H9 (cell line): ENCODE data around the gene APPBP2. TPM values are rescaled to one million over a fixed set of nuclear protein-coding genes. Genes with fewer than 3 reads are reported as not detected.
"Not testable (repeated sequence)": the region's sequence is repeated elsewhere in the genome, so short reads cannot be mapped to it uniquely, and the experiment has no call there.

Experiments used
- DNase-seq: peaks from one replicate; pipeline ENCODE4 v3.0.0-alpha.2; 2017
- H2AFZ ChIP-seq: one replicate; pipeline ENCODE4 v1.6.1; 2013; ENCODE audit warnings: mild to moderate bottlenecking, low read length, control low read depth, moderate library complexity
- H2AK5ac ChIP-seq: 2 replicates; pipeline ENCODE4 v1.6.1; 2013; ENCODE audit warnings: low read length, control low read depth, mixed read lengths; ENCODE audit not compliant: insufficient read length
- H2BK120ac ChIP-seq: one replicate; pipeline ENCODE4 v1.6.1; 2013; ENCODE audit warnings: low read depth, mild to moderate bottlenecking, low read length, control low read depth, inconsistent platforms; ENCODE audit not compliant: poor library complexity, severe bottlenecking
- H2BK12ac ChIP-seq: 2 replicates; pipeline ENCODE4 v1.6.1; 2013; ENCODE audit warnings: low read length, control low read depth, mixed read lengths, low read depth; ENCODE audit not compliant: insufficient read length
- H2BK15ac ChIP-seq: 2 replicates; pipeline ENCODE4 v1.6.1; 2013; ENCODE audit warnings: low read depth, low read length, control low read depth
- H2BK20ac ChIP-seq: one replicate; pipeline ENCODE4 v1.6.1; 2013; ENCODE audit warnings: low read depth, mild to moderate bottlenecking, low read length, control low read depth, inconsistent platforms; ENCODE audit not compliant: poor library complexity, severe bottlenecking
- H2BK5ac ChIP-seq: 2 replicates; pipeline ENCODE4 v1.6.1; 2013; ENCODE audit warnings: low read length, control low read depth, mixed read lengths; ENCODE audit not compliant: insufficient read length
- H3K14ac ChIP-seq: 2 replicates; pipeline ENCODE4 v1.6.1; 2013; ENCODE audit warnings: low read length, control low read depth; ENCODE audit not compliant: insufficient read depth
- H3K18ac ChIP-seq: 2 replicates; pipeline ENCODE4 v1.6.1; 2013; ENCODE audit warnings: low read depth, mild to moderate bottlenecking, mixed read lengths, low read length, control low read depth; ENCODE audit not compliant: insufficient read length
- H3K23ac ChIP-seq: 2 replicates; pipeline ENCODE4 v1.6.1; 2013; ENCODE audit warnings: low read length, control low read depth, mixed read lengths, low read depth; ENCODE audit not compliant: insufficient read length
- H3K23me2 ChIP-seq: 2 replicates; pipeline ENCODE4 v1.6.1; 2013; ENCODE audit warnings: low read depth, mild to moderate bottlenecking, mixed read lengths, low read length, control low read depth; ENCODE audit not compliant: insufficient read length, poor library complexity, severe bottlenecking
- H3K27ac ChIP-seq: 2 replicates; pipeline ENCODE4 v1.5.1; 2013; ENCODE audit warnings: low read length, control low read depth, mixed read lengths, low read depth; ENCODE audit not compliant: insufficient read length
- H3K27me3 ChIP-seq: 2 replicates; pipeline ENCODE4 v1.6.1; 2013; ENCODE audit warnings: low read length, control low read depth, inconsistent platforms; ENCODE audit not compliant: insufficient read depth
- H3K4ac ChIP-seq: 2 replicates; pipeline ENCODE4 v1.6.1; 2013; ENCODE audit warnings: low read depth, mild to moderate bottlenecking, control low read depth, inconsistent platforms, low read length, moderate library complexity
- H3K4me1 ChIP-seq: 2 replicates; pipeline ENCODE4 v1.6.1; 2013; ENCODE audit warnings: low read length, control low read depth, inconsistent platforms; ENCODE audit not compliant: insufficient read depth
- H3K4me2 ChIP-seq: 2 replicates; pipeline ENCODE4 v1.6.1; 2013; ENCODE audit warnings: low read length, control low read depth, mixed read lengths; ENCODE audit not compliant: insufficient read length, insufficient read depth
- H3K56ac ChIP-seq: 2 replicates; pipeline ENCODE4 v1.6.1; 2013; ENCODE audit warnings: low read depth, mild to moderate bottlenecking, mixed read lengths, low read length, control low read depth; ENCODE audit not compliant: insufficient read length
- H3K79me1 ChIP-seq: 2 replicates; pipeline ENCODE4 v1.6.1; 2013; ENCODE audit warnings: low read depth, mild to moderate bottlenecking, moderate library complexity, low read length, control low read depth, inconsistent platforms; ENCODE audit not compliant: insufficient read depth, poor library complexity, severe bottlenecking
- H3K79me2 ChIP-seq: 2 replicates; pipeline ENCODE4 v1.6.1; 2013; ENCODE audit warnings: low read length, control low read depth, inconsistent platforms; ENCODE audit not compliant: insufficient read depth
- H3K9ac ChIP-seq: 2 replicates; pipeline ENCODE4 v1.6.1; 2013; ENCODE audit warnings: low read length, control low read depth, mixed read lengths; ENCODE audit not compliant: insufficient read length; ENCODE audit errors: extremely low read depth
- H3K9me3 ChIP-seq: one replicate; pipeline ENCODE4 v1.6.1; 2013; ENCODE audit warnings: low read depth, low read length, inconsistent platforms; ENCODE audit not compliant: control insufficient read depth
- H3T11ph ChIP-seq: one replicate; pipeline ENCODE4 v1.6.1; 2013; ENCODE audit warnings: mild to moderate bottlenecking, low read length, control low read depth, inconsistent platforms
- H4K20me1 ChIP-seq: one replicate; pipeline ENCODE4 v1.6.1; 2013; ENCODE audit not compliant: control insufficient read depth, insufficient read length, insufficient read depth
- H4K5ac ChIP-seq: 2 replicates; pipeline ENCODE4 v1.6.1; 2013; ENCODE audit warnings: low read depth, mild to moderate bottlenecking, mixed read lengths, low read length, control low read depth; ENCODE audit not compliant: insufficient read length
- H4K8ac ChIP-seq: replicated peaks from 2 replicates; pipeline ENCODE4 v1.6.1; 2013; ENCODE audit warnings: low read length, control low read depth, mixed read lengths, low read depth; ENCODE audit not compliant: insufficient read length
- H4K91ac ChIP-seq: 2 replicates; pipeline ENCODE4 v1.6.1; 2013; ENCODE audit warnings: low read depth, mild to moderate bottlenecking, moderate library complexity, mixed read lengths, low read length, control low read depth; ENCODE audit not compliant: insufficient read length
- H3K27ac Mint-ChIP-seq, 3 experiments: 2 replicates in 2 of 3; 3 replicates in 1 of 3; pipeline ENCODE4 v1.8.0; 2020 to 2021; ENCODE audit warnings: mixed read lengths in 3 of 3, mild to moderate bottlenecking in 1 of 3, moderate library complexity in 1 of 3
- H3K27me3 Mint-ChIP-seq: 2 replicates; pipeline ENCODE4 v1.8.0; 2021; ENCODE audit warnings: low read depth, mild to moderate bottlenecking, moderate library complexity, mixed read lengths
- H3K36me3 Mint-ChIP-seq, 3 experiments: 2 replicates in 2 of 3; 3 replicates in 1 of 3; pipeline ENCODE4 v1.8.0; 2020 to 2021; ENCODE audit warnings: low read depth in 3 of 3, mixed read lengths in 3 of 3; ENCODE audit not compliant: insufficient read depth in 1 of 3
- H3K4me1 Mint-ChIP-seq, 2 experiments: 2 replicates each; pipeline ENCODE4 v1.8.0; 2020; ENCODE audit warnings: mixed read lengths in 2 of 2
- H3K4me3 Mint-ChIP-seq, 2 experiments: 2 replicates in 1 of 2; 3 replicates in 1 of 2; pipeline ENCODE4 v1.8.0; 2020 to 2021; ENCODE audit warnings: mild to moderate bottlenecking in 2 of 2, mixed read lengths in 2 of 2, moderate library complexity in 1 of 2
- H3K9me3 Mint-ChIP-seq, 2 experiments: 2 replicates in 1 of 2; 3 replicates in 1 of 2; pipeline ENCODE4 v1.8.0; 2020; ENCODE audit warnings: mild to moderate bottlenecking in 2 of 2, mixed read lengths in 2 of 2, moderate library complexity in 1 of 2
- WGBS: extraction: QIAGEN DNeasy Blood & Tissue Kit; methylation state at CpG from one replicate; pipeline ENCODE4 v1.1.7; 2013; ENCODE audit warnings: missing lambda C conversion rate, low lambda C conversion rate, mixed read lengths; ENCODE audit not compliant: insufficient read length; ENCODE audit errors: extremely low coverage; 5-methylcytosine and 5-hydroxymethylcytosine counted together
- total RNA-seq: library from RNA; stranded (reverse); gene quantifications from 2 replicates; pipeline ENCODE4 v1.2.1, GENCODE V29; 2021
- TF ChIP-seq, protein P1 (sequence below): fragments of 200-600 bp; sonication (generic); conservative IDR thresholded peaks from 3 replicates; pipeline ENCODE4 v1.8.0; 2021; ENCODE audit warnings: antibody characterized with exemption, mild to moderate bottlenecking

The APPBP2 gene
- total RNA-seq, 1 experiment from 2014 or later, result 17.0 TPM

DNA sequence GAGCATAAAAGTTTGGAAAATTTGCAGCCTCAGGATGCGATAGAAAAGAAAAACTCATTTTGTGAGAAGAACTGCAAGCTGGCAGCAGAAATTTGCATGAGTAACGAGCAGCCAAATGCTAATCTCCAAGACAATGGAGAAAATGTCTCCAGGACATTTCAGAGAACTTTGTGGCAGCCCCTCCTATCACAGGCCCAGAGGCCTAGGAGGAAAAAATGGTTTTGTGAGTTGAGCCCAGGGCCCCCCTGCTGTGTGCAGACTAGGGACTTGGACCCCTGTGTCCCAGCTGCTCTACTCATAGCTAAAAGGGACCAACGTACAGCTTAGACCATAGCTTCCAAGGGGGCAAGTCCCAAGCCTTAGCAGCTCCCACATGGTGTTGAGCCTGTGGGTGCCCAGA is 34.3 kb downstream of the APPBP2 start:
- Histone ChIP-seq H2BK15ac (no peak overlapping the region), H4K91ac (no peak overlapping the region), H3K9ac (no peak overlapping the region), H3K4me2 (no peak overlapping the region), H3K79me1 (no peaks in the 10 kb centered on the region), H3K23ac (no peak overlapping the region), H4K8ac (no peak overlapping the region), H2BK120ac (no peak overlapping the region), H3K23me2 (no peaks in the 10 kb centered on the region), H3K18ac (no peak overlapping the region), H3K56ac (no peak overlapping the region), H2BK12ac (no peak overlapping the region), H3K27me3 (no peaks in the 10 kb centered on the region), H2BK20ac (no peak overlapping the region), H2AK5ac (no peak overlapping the region), H3K79me2 (no peaks in the 10 kb centered on the region), H2BK5ac (no peak overlapping the region), H4K20me1 (no peaks in the 10 kb centered on the region), H3K9me3 (peaks cover 47% of the 10 kb centered on the region), H3K27ac (no peak overlapping the region), H3K4ac (no peak overlapping the region), H3K4me1 (no peaks in the 10 kb centered on the region), H4K5ac (no peak overlapping the region), H3K14ac (no peak overlapping the region), H3T11ph (no peak overlapping the region), H2AFZ (no peak overlapping the region)
- DNase-seq, result no peak
- TF ChIP-seq, protein P1, sequence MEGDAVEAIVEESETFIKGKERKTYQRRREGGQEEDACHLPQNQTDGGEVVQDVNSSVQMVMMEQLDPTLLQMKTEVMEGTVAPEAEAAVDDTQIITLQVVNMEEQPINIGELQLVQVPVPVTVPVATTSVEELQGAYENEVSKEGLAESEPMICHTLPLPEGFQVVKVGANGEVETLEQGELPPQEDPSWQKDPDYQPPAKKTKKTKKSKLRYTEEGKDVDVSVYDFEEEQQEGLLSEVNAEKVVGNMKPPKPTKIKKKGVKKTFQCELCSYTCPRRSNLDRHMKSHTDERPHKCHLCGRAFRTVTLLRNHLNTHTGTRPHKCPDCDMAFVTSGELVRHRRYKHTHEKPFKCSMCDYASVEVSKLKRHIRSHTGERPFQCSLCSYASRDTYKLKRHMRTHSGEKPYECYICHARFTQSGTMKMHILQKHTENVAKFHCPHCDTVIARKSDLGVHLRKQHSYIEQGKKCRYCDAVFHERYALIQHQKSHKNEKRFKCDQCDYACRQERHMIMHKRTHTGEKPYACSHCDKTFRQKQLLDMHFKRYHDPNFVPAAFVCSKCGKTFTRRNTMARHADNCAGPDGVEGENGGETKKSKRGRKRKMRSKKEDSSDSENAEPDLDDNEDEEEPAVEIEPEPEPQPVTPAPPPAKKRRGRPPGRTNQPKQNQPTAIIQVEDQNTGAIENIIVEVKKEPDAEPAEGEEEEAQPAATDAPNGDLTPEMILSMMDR, result no peak
- H3K9me3 Mint-ChIP-seq, result peaks cover 66 to 78% of the 10 kb centered on the region in 2 experiments
- H3K36me3 Mint-ChIP-seq, result peaks cover 92 to 98% (median 95%) of the 10 kb centered on the region in 3 experiments
- H3K4me1 Mint-ChIP-seq, result no peaks in the 10 kb centered on the region
- no CpG with 5 or more reads among the region's 3 CpGs for WGBS
- no peak overlapping the region for H3K27ac Mint-ChIP-seq
- peaks cover 14% of the 10 kb centered on the region for H3K27me3 Mint-ChIP-seq
- no peak overlapping the region for H3K4me3 Mint-ChIP-seq

DNA sequence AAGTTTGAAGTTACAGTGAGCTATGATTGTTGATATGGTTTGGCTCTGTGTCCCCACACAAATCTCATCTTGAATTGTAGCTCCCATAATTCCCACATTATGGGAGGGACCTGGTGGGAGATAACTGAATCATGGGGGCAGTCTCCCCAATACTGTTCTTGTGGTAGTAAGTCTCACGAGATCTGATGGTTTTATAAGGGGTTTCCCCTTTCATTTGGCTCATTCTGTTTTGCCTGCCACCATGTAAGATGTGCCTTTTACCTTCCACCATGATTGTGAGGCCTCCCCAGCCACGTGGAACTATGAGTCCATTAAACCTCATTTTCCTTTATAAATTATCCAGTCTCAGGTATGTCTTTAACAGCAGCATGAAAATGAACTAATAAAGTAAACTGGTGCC is 35.4 kb downstream of the APPBP2 start:
- H3K23ac ChIP-seq, H2BK15ac ChIP-seq, H3K14ac ChIP-seq, H3K27ac ChIP-seq, H2BK20ac ChIP-seq, H4K5ac ChIP-seq, H3K18ac ChIP-seq, H2AFZ ChIP-seq, H3K27me3 ChIP-seq, H3K56ac ChIP-seq, H3K9ac ChIP-seq, H3K79me1 ChIP-seq, H2BK5ac ChIP-seq, H3K27ac Mint-ChIP-seq, H3K79me2 ChIP-seq, H2BK120ac ChIP-seq, H2AK5ac ChIP-seq, H2BK12ac ChIP-seq, H3K23me2 ChIP-seq, H4K8ac ChIP-seq, H3K4me2 ChIP-seq, H3K4ac ChIP-seq, H4K20me1 ChIP-seq, H3K4me3 Mint-ChIP-seq, H3K4me1 ChIP-seq, H3T11ph ChIP-seq, H4K91ac ChIP-seq, DNase-seq, H3K4me1 Mint-ChIP-seq: not testable (repeated sequence)
- WGBS, result no CpG with 5 or more reads among the region's 2 CpGs
- peaks cover 91 to 98% (median 96%) of the 10 kb centered on the region in 3 experiments for H3K36me3 Mint-ChIP-seq
- peaks cover 77 to 89% of the 10 kb centered on the region in 2 experiments for H3K9me3 Mint-ChIP-seq
- H3K9me3 ChIP-seq, result peaks cover 47% of the 10 kb centered on the region
- peaks cover 22% of the 10 kb centered on the region for H3K27me3 Mint-ChIP-seq
